GM19043 (cell line): ENCODE measurements around the gene AUTS2.

Experiments
- ATAC-seq: cut with Tn5 transposase; IDR thresholded peaks from one replicate; pipeline ENCODE4 v1.9.1; 2021; ENCODE audit warnings: low read depth; ENCODE audit not compliant: unreplicated experiment

Gene AUTS2

GRCh38 chr7:70829221-70830059 is 1231.2 kb downstream of the AUTS2 start:
- ATAC-seq: no peak

- ATAC-seq: no peak
Measured at GRCh38 chr7:70830060-70830395, 1231.8 kb downstream of the AUTS2 start.

GRCh38 chr7:70830426-70830825 is 1232.2 kb downstream of the AUTS2 start:
- ATAC-seq: no peak

- ATAC-seq: no peak
Measured at GRCh38 chr7:70833726-70834125, 1235.5 kb downstream of the AUTS2 start.

- no peak for ATAC-seq
Measured at GRCh38 chr7:70834424-70834823, 1236.1 kb downstream of the AUTS2 start.

- ATAC-seq: no peak
Measured at GRCh38 chr7:70835658-70836057, 1237.4 kb downstream of the AUTS2 start.

- no peak for ATAC-seq
Measured at GRCh38 chr7:70836279-70836678, 1238.0 kb downstream of the AUTS2 start.

- ATAC-seq: no peak
Measured at GRCh38 chr7:70836946-70837345, 1238.7 kb downstream of the AUTS2 start.

- ATAC-seq: no peak
Measured at GRCh38 chr7:70837589-70837988, 1239.3 kb downstream of the AUTS2 start.

GRCh38 chr7:70838292-70838907 is 1240.1 kb downstream of the AUTS2 start:
- ATAC-seq: no peak
